Neural progenitor cell (in vitro differentiated cells): Measurements from ENCODE around the gene GPR4.

ENCODE experiments used
- CTCF ChIP-seq: fragments of 200-600 bp; sonication (generic); IDR thresholded peaks from 2 replicates; pipeline ENCODE4 v1.5.1; 2017; ENCODE audit warnings: antibody characterized with exemption, mild to moderate bottlenecking
- EZH2 ChIP-seq: fragments of 200-600 bp; sonication (generic); IDR thresholded peaks from 2 replicates; pipeline ENCODE4 v1.6.1; 2017; ENCODE audit warnings: antibody characterized with exemption, mild to moderate bottlenecking, moderate library complexity
- EZH2phosphoT487 ChIP-seq: fragments of 200-600 bp; sonication (generic); IDR thresholded peaks from 2 replicates; pipeline ENCODE4 v1.6.1; 2017; ENCODE audit warnings: antibody characterized with exemption

DNA sequence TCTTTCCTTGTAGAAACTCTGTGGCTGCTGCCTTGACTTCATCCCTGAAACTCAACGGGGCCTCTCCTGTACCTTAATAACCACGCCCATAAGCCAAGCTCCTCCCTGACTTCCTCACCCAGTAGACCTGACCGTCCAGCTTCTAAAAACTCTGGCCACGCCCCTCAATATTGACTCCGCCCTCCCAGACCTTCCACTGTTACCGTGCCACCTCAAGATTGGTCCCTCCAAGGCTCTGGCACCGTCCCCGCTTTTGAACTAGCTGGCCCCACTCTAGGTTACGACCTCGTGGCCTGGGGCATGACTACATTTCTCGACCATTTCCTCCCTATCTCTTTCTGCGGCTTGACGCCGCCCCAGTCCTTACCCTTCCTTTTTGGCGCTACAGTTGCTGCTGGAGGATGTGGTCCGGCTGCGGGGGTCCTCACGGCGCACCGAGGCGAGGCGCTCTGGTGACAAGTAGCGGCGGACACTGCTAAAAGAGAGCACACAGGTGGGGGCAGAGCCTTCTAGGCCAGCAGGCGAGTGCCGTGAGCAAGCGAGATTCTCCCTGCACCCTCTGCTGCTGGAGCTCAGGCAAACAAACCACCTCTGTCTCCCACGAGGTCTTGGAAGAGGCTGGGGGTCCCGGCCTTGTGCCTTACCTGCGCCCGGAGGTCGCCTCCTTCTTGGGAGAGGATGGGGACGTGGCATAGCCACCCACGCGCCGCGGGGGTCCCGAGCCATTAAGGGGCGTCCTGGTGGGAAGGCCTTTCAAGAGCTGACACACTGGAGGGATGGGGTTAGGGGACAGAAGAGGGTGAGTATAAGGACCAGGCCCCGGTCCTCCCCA lies 39.5 kb upstream of the GPR4 start:
- no peak for TF ChIP-seq CTCF
- TF ChIP-seq EZH2: no peak
- no peak for TF ChIP-seq EZH2phosphoT487
